ENCODE results near the gene FAM217B. TPM values are rescaled to one million over a fixed set of nuclear protein-coding genes. Genes with fewer than 3 reads are reported as not detected.

Gene FAM217B
- total RNA-seq, result 5.5 and 11.5 TPM in 2 replicates

GRCh38 chr20:59940129-59940955, at the start of gene FAM217B, which contains the start of gene PPP1R3D:
Gene FAM217B (plus strand): TSS chr20:59940389. CDS start chr20:59943944, 3,555 bp downstream.
Gene PPP1R3D (minus strand): TSS chr20:59940305. CDS start chr20:59939931, 374 bp downstream.

GRCh38 chr20:59933296-59933848, 6.8 kb upstream of the FAM217B start, which contains the start of gene SYCP2:
Gene SYCP2 (minus strand): TSS chr20:59933637. CDS start chr20:59922413, 11,224 bp downstream.

DNA sequence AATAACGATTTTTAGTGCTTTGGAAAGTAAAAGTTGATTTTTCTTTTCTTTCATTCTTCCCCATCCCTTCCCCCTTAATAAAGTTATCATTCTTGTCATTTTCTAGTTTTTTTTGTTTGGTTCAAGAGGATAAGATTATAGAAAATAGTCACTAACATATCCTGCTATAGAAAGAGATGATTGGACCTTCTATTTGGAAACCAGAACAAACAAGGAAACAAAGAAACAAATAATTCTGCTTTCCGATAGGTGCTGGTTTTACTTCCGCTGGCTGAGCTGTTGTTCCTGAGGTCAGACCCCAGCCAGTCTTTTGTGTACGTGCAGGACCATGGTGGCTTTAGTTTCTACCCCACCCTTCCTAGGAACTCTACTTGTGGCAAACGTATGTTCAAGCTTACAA, 17.9 kb downstream of the FAM217B start, which contains the start of gene CDH26:
Gene CDH26 (plus strand): TSS at position 301 of the 400 bp plus-strand sequence. CDS start 304 bp downstream, outside the sequence.

Other genes with a start within 250 kb of the FAM217B start
- gene SYCP2, start 6.8 kb upstream of the FAM217B start, total RNA-seq, result 0.43 and 0.48 TPM in 2 replicates
- 10.6 and 16.4 TPM in 2 replicates for gene PPP1R3D, start 84 bp upstream of the FAM217B start, total RNA-seq
- gene CDH26, start 18.0 kb downstream of the FAM217B start, total RNA-seq, result 0.72 and 2.3 TPM in 2 replicates